SH-SY5Y (cell line): ENCODE measurements around the gene SCD5.

Experiments used
- GATA2 ChIP-seq: IDR thresholded peaks from 2 replicates; pipeline ENCODE4 v1.6.1; 2011; ENCODE audit warnings: mild to moderate bottlenecking, low read depth, low read length
- GATA3 ChIP-seq: IDR thresholded peaks from 2 replicates; pipeline ENCODE4 v1.6.1; 2011; ENCODE audit warnings: low read depth, mild to moderate bottlenecking, low read length, moderate library complexity

- TF ChIP-seq GATA3 = no peak
- TF ChIP-seq GATA2 = no peak
Observed at GRCh38 chr4:82698412-82698811, 100.2 kb downstream of the SCD5 start.
